CMK (cell line): ENCODE results near the gene APBA1.

ENCODE experiments used
- DNase-seq: peaks from one replicate; pipeline ENCODE4 v3.0.0-alpha.2; 2010; ENCODE audit warnings: low read depth

APBA1 gene

DNA sequence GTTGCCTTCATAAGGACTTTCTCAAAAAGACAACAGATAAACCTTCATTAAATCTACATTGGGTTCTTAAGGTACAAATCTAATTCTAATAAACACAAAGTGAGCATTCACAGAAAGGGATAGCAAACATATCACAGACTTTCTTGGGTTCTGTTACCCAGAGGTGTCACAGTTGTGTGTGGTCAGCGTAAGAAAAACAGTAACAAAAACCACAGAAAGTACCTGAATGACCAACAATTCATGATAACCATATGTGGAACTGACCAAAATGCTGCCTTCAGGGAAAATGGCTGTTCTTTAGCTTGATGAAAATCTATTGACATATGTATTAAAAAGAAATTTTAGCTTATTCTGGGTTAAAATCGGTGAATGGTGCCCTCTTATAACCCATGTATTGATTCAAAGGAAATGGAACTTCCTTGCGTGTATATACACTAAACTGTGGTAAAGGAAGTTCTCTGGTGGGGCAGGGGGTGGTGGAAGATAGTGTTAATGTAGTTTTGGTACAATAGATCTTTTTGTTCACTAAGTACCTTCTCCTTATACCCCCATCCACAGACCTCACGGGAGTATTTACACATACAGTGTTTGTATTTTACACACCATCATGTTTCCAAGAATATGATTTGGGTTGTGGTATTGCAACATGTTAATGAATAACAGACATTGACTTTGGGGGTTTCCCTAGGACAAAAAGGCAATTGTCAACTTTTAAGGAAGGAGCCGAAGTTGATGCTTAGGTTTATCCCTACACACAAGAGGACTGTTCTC is 152.5 kb downstream of the APBA1 start:
- no peak for DNase-seq

DNA sequence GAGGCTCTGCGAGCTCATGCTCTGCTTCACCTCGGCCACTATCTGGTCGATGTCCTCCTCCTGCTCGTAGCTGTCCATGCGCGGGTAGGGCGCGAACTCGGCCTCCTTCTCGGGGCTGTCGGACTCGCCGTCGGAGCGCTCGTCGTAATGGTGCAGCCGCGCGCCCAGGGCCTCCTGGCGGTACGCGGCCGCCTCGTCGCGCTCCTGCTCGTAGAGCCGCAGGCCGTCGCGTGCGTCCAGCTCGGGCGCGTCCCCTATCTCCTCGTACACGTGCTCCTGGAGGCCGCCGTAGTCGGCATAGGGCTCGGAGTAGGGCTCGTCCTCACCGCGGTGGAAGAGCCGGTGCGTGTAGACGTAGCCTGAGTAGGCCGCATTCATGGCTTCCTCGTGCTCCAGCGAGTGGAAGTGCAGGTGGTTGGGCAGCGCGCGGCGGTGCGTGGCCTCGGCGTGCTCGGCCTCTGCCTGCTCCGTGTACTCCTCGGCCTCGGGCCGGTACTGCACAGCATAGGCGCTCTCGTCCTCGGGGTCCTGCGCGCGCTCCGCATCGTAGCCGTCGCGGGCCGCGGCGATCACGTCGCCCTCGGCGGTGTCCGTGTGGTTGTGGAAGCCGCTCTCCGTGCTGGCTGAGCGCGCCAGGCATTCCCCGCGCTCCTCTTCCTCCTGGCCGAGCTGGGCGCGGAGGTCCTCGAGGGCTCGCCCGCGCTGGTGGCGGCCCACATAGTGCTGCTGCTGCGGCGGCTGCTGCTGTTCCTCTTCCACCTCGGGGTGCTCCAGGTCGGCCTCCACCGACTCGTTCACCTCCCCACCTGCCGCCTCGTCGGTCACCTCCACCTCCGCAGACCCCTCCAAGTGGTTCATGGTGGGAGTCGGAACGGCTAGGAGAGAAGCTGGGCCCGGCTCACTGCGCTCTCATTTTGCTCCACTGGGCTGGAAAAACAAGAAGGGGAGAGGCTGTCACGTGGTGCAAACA is 155.5 kb downstream of the APBA1 start:
- no peak for DNase-seq

DNA sequence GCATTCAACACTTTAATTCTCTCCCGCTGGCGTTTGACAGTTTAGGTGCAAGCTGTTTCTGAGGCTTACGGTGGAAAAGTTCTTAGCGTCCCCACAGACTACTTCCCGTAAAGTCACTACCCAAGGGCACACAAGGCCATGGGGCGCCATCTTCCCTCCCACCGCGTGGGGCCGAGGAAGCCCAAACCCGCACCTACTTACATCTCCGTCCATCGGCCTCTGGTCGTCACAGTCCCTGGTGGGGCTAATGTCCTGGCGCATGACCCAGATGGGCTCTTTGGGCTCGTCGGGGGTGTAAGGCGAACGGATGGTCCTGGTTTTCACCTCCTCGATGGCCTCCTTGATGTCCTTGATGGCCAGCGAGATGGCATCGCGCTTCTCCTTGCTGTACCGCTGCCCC is 156.4 kb downstream of the APBA1 start:
- DNase-seq = no peak

- DNase-seq = no peak
These were observed 158.9 kb downstream of the APBA1 start for GRCh38 chr9:69513141-69513820.

DNA sequence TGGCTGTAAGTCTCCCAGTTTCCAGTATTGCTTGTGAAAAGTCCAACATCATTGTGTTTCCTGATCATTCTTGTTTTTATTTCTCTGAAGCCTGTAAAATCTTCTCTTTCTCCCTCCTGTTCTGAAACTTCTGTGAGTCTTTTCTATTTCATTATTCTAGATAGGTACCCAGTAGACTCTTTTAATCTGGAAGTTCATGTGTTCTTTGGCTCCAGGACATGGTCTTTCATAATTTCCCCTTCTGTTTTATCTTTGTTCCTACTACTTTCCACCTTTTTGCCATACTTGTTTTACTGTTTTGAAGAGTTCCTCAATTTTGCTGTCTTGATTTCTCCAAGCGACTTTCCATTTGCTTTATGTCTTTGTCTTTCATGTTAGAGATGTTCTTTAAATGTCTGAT is 168.1 kb downstream of the APBA1 start:
- no peak for DNase-seq

- no peak for DNase-seq
These were observed 169.4 kb downstream of the APBA1 start for GRCh38 chr9:69502671-69503301.

- DNase-seq = no peak
These were observed 171.3 kb downstream of the APBA1 start for GRCh38 chr9:69500896-69501295.

GRCh38 chr9:69499959-69500358 is 172.2 kb downstream of the APBA1 start:
- no peak for DNase-seq

- no peak for DNase-seq
These were observed 172.8 kb downstream of the APBA1 start for GRCh38 chr9:69499407-69499806.

DNA sequence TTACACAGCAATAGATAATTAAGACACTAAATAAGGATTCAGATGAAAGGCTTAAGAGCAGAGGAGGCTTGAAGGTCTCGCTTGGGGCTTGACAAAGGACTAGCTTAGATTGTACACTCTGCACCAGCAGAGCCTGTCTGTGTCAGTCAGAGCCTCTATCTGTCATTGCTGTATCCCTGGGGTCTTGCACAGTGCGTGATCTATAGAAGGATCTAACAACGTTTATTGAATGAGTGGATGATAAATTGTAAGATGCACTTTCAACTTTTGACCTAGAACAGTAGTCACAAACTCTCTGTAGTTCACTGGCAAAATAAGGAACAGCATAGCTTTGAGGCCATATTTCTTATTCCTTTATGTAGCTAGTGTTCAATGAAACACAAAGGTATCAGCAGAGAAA is 173.7 kb downstream of the APBA1 start:
- DNase-seq = no peak

- DNase-seq = no peak
These were observed 174.4 kb downstream of the APBA1 start for GRCh38 chr9:69497816-69498215.

DNA sequence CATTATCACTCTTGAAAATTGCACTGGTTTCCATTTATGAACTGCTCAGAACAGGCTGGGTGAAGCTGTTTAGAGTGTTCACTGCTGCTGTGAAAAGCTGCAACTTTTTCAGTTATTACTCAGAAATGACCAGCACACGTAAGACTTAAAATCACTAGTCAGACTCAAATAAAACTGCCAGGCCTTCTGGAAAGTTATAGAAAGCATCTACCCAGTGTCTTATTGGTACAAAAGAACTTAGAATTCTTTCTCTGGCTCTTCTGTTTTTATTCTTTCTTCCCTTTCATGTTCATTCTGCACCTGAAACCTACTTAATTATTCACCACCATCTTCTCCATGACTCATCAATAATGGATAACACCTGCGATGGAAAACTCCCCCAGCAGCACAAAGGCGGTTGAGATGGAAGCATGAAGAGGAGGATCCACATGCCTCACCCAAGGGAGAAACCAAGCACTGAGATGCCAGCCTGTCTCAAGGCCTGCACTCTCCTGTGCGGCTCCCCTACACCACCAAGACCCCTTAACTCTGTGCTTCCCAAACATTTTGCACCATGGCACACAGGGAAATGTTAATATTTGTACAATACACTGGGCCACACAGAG is 175.2 kb downstream of the APBA1 start:
- DNase-seq = no peak

DNA sequence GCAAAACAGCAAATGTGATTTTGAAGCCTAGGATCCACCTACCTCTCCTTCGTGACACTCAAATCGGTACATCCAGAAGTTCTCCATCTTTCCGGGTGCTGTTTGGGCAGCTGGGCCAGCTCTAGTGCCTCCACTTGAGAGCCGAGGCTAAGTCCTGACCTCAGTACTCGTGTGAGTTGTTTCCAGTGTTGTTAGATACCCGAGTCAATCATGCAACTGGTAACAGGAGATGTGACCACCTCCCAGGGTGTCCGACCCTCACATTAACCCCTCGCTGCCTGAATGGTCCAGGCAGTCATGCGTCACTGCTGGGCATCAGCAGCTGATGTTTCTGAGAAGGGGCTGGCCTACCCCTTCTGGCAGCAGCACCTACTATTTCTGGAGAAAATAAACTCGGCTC is 176.9 kb downstream of the APBA1 start:
- DNase-seq = no peak

DNA sequence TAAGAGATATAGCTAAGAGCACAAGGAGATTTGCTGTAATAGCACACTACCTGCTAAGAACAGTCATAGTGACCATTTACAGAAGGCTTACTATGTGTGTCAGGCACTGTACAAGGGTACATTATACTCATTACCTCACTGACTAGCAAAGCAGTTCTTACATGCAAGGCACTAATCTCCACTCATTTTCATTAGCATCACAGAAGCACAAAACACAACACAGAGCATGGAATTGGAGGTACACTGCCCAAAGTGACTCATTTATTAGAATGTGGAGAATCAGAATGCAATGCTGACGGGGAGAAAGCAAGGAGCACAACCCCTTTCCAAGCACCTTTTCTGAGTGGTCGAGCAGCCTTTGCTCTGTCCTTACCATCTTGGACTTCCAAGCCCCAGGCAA is 177.4 kb downstream of the APBA1 start:
- no peak for DNase-seq

- DNase-seq = no peak
These were observed 178.0 kb downstream of the APBA1 start for GRCh38 chr9:69494208-69494607.

DNA sequence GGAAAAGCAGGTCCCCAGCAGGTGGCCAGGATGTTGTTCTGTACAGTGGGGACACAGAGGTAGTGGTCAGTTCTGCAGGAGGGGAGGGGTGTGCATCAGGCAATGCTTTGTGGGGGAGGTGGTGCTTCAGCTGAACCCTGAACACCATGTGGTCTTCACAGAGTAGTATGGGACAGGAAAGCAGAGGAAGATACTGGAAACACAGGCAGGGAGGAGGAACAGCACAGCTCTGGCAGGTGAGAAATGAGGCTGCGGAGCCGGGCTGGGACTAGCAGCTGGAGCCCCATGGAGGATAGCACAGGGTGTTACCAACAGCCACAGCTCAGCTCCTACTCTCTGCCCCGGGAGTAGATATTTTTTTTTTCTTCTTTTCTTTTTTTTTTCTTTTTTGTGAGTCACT is 185.7 kb downstream of the APBA1 start:
- no peak for DNase-seq

GRCh38 chr9:69485466-69485865 is 186.7 kb downstream of the APBA1 start:
- no peak for DNase-seq

GRCh38 chr9:69483886-69484422 is 188.2 kb downstream of the APBA1 start:
- DNase-seq = no peak

- DNase-seq = no peak
These were observed 195.4 kb downstream of the APBA1 start for GRCh38 chr9:69476797-69477196.

GRCh38 chr9:69476016-69476415 is 196.2 kb downstream of the APBA1 start:
- DNase-seq = no peak

DNA sequence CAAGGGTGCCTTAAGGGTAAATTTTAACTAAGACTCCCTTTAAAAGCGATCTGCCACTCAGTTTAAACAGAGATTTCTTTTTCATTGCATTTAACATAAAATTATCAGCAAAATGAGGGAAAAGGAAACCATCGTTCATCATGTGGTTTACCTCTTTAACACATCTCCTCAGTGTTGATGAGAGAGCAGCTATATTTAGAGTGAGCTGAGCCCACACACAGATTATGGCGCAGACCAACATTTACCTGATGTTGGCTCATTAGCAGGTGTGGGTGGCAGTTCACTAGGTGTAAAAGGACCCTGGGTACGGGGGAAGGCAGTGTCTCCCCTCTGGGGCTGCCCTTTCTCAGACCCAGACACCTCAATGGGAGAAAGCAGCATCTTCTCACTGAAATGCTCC is 197.3 kb downstream of the APBA1 start:
- DNase-seq = no peak
